ENCODE measurements around the gene PRDM16.

The PRDM16 gene

GRCh38 chr1:3186526-3186921 lies 117.5 kb downstream of the PRDM16 start:
- H3K9ac ChIP-seq (ENCODE audit: low read length): peak overlapping the region; percentile 12
- H3K4me3 ChIP-seq (ENCODE audit: low read length): no peak overlapping the region

GRCh38 chr1:3187415-3188149 lies 118.6 kb downstream of the PRDM16 start:
- no peaks in the 10 kb centered on the region for H3K27me3 ChIP-seq (ENCODE audit: control insufficient read depth, insufficient read depth, low read length)
- no peak overlapping the region for H3K4me3 ChIP-seq (ENCODE audit: low read length)
- peaks cover 63% of the 10 kb centered on the region for H3K4me1 ChIP-seq (ENCODE audit: control insufficient read depth, insufficient read depth, low read length)
- no peaks in the 10 kb centered on the region for H3K9me3 ChIP-seq (ENCODE audit: control insufficient read depth, low read length)
- peak overlapping the region; percentile 9 for H3K9ac ChIP-seq (ENCODE audit: low read length)
- no peaks in the 10 kb centered on the region for H3K36me3 ChIP-seq (ENCODE audit: control insufficient read depth, insufficient read depth, low read length)

More at GRCh38 chr1:3186526-3186921, 117.5 kb downstream of the PRDM16 start:
- Histone ChIP-seq H3K4me1 (ENCODE audit: control insufficient read depth, insufficient read depth, low read length) (peaks cover 55% of the 10 kb centered on the region), H3K9me3 (ENCODE audit: control insufficient read depth, low read length) (no peaks in the 10 kb centered on the region), H3K36me3 (ENCODE audit: control insufficient read depth, insufficient read depth, low read length) (no peaks in the 10 kb centered on the region), H3K27me3 (ENCODE audit: control insufficient read depth, insufficient read depth, low read length) (no peaks in the 10 kb centered on the region)

- peaks cover 64% of the 10 kb centered on the region for H3K4me1 ChIP-seq (ENCODE audit: control insufficient read depth, insufficient read depth, low read length)
- H3K36me3 ChIP-seq (ENCODE audit: control insufficient read depth, insufficient read depth, low read length): no peaks in the 10 kb centered on the region
- no peaks in the 10 kb centered on the region for H3K9me3 ChIP-seq (ENCODE audit: control insufficient read depth, low read length)
- no peaks in the 10 kb centered on the region for H3K27me3 ChIP-seq (ENCODE audit: control insufficient read depth, insufficient read depth, low read length)
- no peak overlapping the region for H3K4me3 ChIP-seq (ENCODE audit: low read length)
- H3K9ac ChIP-seq (ENCODE audit: low read length): peak overlapping the region; percentile 49
Observed at GRCh38 chr1:3188150-3188971, 119.4 kb downstream of the PRDM16 start.

GRCh38 chr1:3190256-3191041 lies 121.4 kb downstream of the PRDM16 start:
- Histone ChIP-seq H3K9me3 (ENCODE audit: control insufficient read depth, low read length) (no peaks in the 10 kb centered on the region), H3K4me1 (ENCODE audit: control insufficient read depth, insufficient read depth, low read length) (peaks cover 64% of the 10 kb centered on the region), H3K4me3 (ENCODE audit: low read length) (no peak overlapping the region), H3K27me3 (ENCODE audit: control insufficient read depth, insufficient read depth, low read length) (no peaks in the 10 kb centered on the region), H3K9ac (ENCODE audit: low read length) (no peak overlapping the region), H3K36me3 (ENCODE audit: control insufficient read depth, insufficient read depth, low read length) (no peaks in the 10 kb centered on the region)

GRCh38 chr1:3192361-3192760 lies 123.4 kb downstream of the PRDM16 start:
- H3K36me3 ChIP-seq (ENCODE audit: control insufficient read depth, insufficient read depth, low read length): no peaks in the 10 kb centered on the region
- H3K27me3 ChIP-seq (ENCODE audit: control insufficient read depth, insufficient read depth, low read length): no peaks in the 10 kb centered on the region
- no peak overlapping the region for H3K4me3 ChIP-seq (ENCODE audit: low read length)
- peaks cover 49% of the 10 kb centered on the region for H3K4me1 ChIP-seq (ENCODE audit: control insufficient read depth, insufficient read depth, low read length)
- H3K9ac ChIP-seq (ENCODE audit: low read length): no peak overlapping the region
- H3K9me3 ChIP-seq (ENCODE audit: control insufficient read depth, low read length): no peaks in the 10 kb centered on the region

GRCh38 chr1:3192825-3193224 lies 123.8 kb downstream of the PRDM16 start:
- Histone ChIP-seq H3K4me1 (ENCODE audit: control insufficient read depth, insufficient read depth, low read length) (peaks cover 45% of the 10 kb centered on the region), H3K9me3 (ENCODE audit: control insufficient read depth, low read length) (no peaks in the 10 kb centered on the region), H3K4me3 (ENCODE audit: low read length) (no peak overlapping the region), H3K9ac (ENCODE audit: low read length) (no peak overlapping the region), H3K27me3 (ENCODE audit: control insufficient read depth, insufficient read depth, low read length) (no peaks in the 10 kb centered on the region), H3K36me3 (ENCODE audit: control insufficient read depth, insufficient read depth, low read length) (no peaks in the 10 kb centered on the region)

GRCh38 chr1:3193811-3194210 lies 124.8 kb downstream of the PRDM16 start:
- Histone ChIP-seq H3K36me3 (ENCODE audit: control insufficient read depth, insufficient read depth, low read length) (no peaks in the 10 kb centered on the region), H3K27me3 (ENCODE audit: control insufficient read depth, insufficient read depth, low read length) (no peaks in the 10 kb centered on the region), H3K4me3 (ENCODE audit: low read length) (no peak overlapping the region), H3K9me3 (ENCODE audit: control insufficient read depth, low read length) (no peaks in the 10 kb centered on the region), H3K9ac (ENCODE audit: low read length) (no peak overlapping the region), H3K4me1 (ENCODE audit: control insufficient read depth, insufficient read depth, low read length) (peaks cover 35% of the 10 kb centered on the region)

- Histone ChIP-seq H3K9me3 (ENCODE audit: control insufficient read depth, low read length) (no peaks in the 10 kb centered on the region), H3K4me3 (ENCODE audit: low read length) (no peak overlapping the region), H3K36me3 (ENCODE audit: control insufficient read depth, insufficient read depth, low read length) (no peaks in the 10 kb centered on the region), H3K4me1 (ENCODE audit: control insufficient read depth, insufficient read depth, low read length) (peaks cover 24% of the 10 kb centered on the region), H3K9ac (ENCODE audit: low read length) (no peak overlapping the region), H3K27me3 (ENCODE audit: control insufficient read depth, insufficient read depth, low read length) (no peaks in the 10 kb centered on the region)
Observed at GRCh38 chr1:3194760-3195479, 125.9 kb downstream of the PRDM16 start.

GRCh38 chr1:3195480-3195815 lies 126.4 kb downstream of the PRDM16 start:
- Histone ChIP-seq H3K36me3 (ENCODE audit: control insufficient read depth, insufficient read depth, low read length) (no peaks in the 10 kb centered on the region), H3K9me3 (ENCODE audit: control insufficient read depth, low read length) (no peaks in the 10 kb centered on the region), H3K9ac (ENCODE audit: low read length) (no peak overlapping the region), H3K4me3 (ENCODE audit: low read length) (no peak overlapping the region), H3K4me1 (ENCODE audit: control insufficient read depth, insufficient read depth, low read length) (peaks cover 19% of the 10 kb centered on the region), H3K27me3 (ENCODE audit: control insufficient read depth, insufficient read depth, low read length) (no peaks in the 10 kb centered on the region)

- Histone ChIP-seq H3K36me3 (ENCODE audit: control insufficient read depth, insufficient read depth, low read length) (no peaks in the 10 kb centered on the region), H3K4me3 (ENCODE audit: low read length) (no peak overlapping the region), H3K9me3 (ENCODE audit: control insufficient read depth, low read length) (no peaks in the 10 kb centered on the region), H3K4me1 (ENCODE audit: control insufficient read depth, insufficient read depth, low read length) (peaks cover 13% of the 10 kb centered on the region), H3K9ac (ENCODE audit: low read length) (no peak overlapping the region), H3K27me3 (ENCODE audit: control insufficient read depth, insufficient read depth, low read length) (no peaks in the 10 kb centered on the region)
Observed at GRCh38 chr1:3195966-3196515, 127.0 kb downstream of the PRDM16 start.

GRCh38 chr1:3196577-3197245 lies 127.7 kb downstream of the PRDM16 start:
- Histone ChIP-seq H3K4me3 (ENCODE audit: low read length) (no peak overlapping the region), H3K9me3 (ENCODE audit: control insufficient read depth, low read length) (no peaks in the 10 kb centered on the region), H3K4me1 (ENCODE audit: control insufficient read depth, insufficient read depth, low read length) (peaks cover 9% of the 10 kb centered on the region), H3K27me3 (ENCODE audit: control insufficient read depth, insufficient read depth, low read length) (no peaks in the 10 kb centered on the region), H3K36me3 (ENCODE audit: control insufficient read depth, insufficient read depth, low read length) (no peaks in the 10 kb centered on the region), H3K9ac (ENCODE audit: low read length) (no peak overlapping the region)
